ENCODE results near the gene MAP7.

MAP7 gene

GRCh38 chr6:136563386-136564152 is 13.3 kb upstream of the MAP7 start:
- no peak for DNase-seq

- no peak for DNase-seq
Measured at GRCh38 chr6:136562211-136562610, 12.0 kb upstream of the MAP7 start.

- DNase-seq = no peak
Measured at GRCh38 chr6:136553166-136553787, 3.1 kb upstream of the MAP7 start.

- DNase-seq = no peak
Measured at GRCh38 chr6:136552054-136552453, 1.8 kb upstream of the MAP7 start.

GRCh38 chr6:136551103-136551502 is 881 bp upstream of the MAP7 start:
- no peak for DNase-seq

- no peak for DNase-seq
Measured at GRCh38 chr6:136550045-136550329, 235 bp downstream of the MAP7 start.

- DNase-seq = no peak
Measured at GRCh38 chr6:136549300-136550044, 750 bp downstream of the MAP7 start.

- no peak for DNase-seq
Measured at GRCh38 chr6:136548582-136549299, 1.5 kb downstream of the MAP7 start.

GRCh38 chr6:136547871-136548270 is 2.4 kb downstream of the MAP7 start:
- no peak for DNase-seq

- no peak for DNase-seq
Measured at GRCh38 chr6:136547336-136547735, 2.9 kb downstream of the MAP7 start.

GRCh38 chr6:136546331-136546730 is 3.9 kb downstream of the MAP7 start:
- DNase-seq = no peak

- no peak for DNase-seq
Measured at GRCh38 chr6:136544326-136544725, 5.9 kb downstream of the MAP7 start.

GRCh38 chr6:136541395-136541794 is 8.8 kb downstream of the MAP7 start:
- DNase-seq = no peak

GRCh38 chr6:136539967-136540652 is 10.1 kb downstream of the MAP7 start:
- no peak for DNase-seq

- DNase-seq = no peak
Measured at GRCh38 chr6:136538836-136539235, 11.4 kb downstream of the MAP7 start.

- DNase-seq = no peak
Measured at GRCh38 chr6:136535880-136536650, 14.2 kb downstream of the MAP7 start.

GRCh38 chr6:136535017-136535765 is 15.0 kb downstream of the MAP7 start:
- no peak for DNase-seq

GRCh38 chr6:136534268-136534667 is 16.0 kb downstream of the MAP7 start:
- DNase-seq = no peak

- no peak for DNase-seq
Measured at GRCh38 chr6:136533487-136533886, 16.7 kb downstream of the MAP7 start.

GRCh38 chr6:136532030-136532429 is 18.2 kb downstream of the MAP7 start:
- DNase-seq = no peak

- no peak for DNase-seq
Measured at GRCh38 chr6:136529710-136530109, 20.5 kb downstream of the MAP7 start.
